Ovary (tissue), 3 donors: ENCODE results near the gene POLDIP3.

Experiments
- CTCF ChIP-seq, 3 donors: fragments of 450-650 bp in 2 of 3; fragments of 200-600 bp in 1 of 3; IDR thresholded peaks; one replicate each; pipeline versions ENCODE4 v1.5.1 to v1.8.0; 2016 to 2022; ENCODE audit warnings: antibody characterized with exemption in 3 of 3, mild to moderate bottlenecking in 1 of 3
- EP300 ChIP-seq: sonication (generic); formaldehyde crosslinking; IDR thresholded peaks from one replicate; pipeline ENCODE4 v1.6.1; 2017; ENCODE audit warnings: antibody characterized with exemption
- POLR2A ChIP-seq: fragments of 450-650 bp; IDR thresholded peaks from one replicate; pipeline ENCODE4 v1.6.1; 2017; ENCODE audit warnings: antibody characterized with exemption, mild to moderate bottlenecking, moderate library complexity
- donor health status: DM: no; HTN: no; CAD: no.

DNA sequence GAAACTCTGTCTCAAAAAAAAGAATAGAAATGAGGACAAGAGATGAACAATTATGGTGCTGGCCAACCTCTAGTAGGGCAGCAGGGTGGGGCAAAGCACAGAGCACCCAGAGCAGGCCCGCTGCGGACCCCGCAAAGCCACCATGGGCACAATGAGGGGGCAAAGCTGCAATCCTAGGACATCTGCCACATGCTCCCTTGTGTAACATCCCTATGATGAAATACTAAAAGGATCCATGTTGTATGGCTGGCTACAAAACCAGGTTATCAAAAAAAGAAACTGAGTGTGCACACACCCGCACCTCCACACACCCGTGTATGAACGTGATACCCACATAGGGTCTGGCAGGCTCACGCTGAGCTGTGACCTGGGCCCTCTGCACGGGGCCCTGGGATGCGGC, 18.3 kb upstream of the POLDIP3 start:
- TF ChIP-seq CTCF (IDR thresholded peaks at IDR 0.05) (no peak), POLR2A (no peak), EP300 (no peak)
